OCI-LY3 (cell line): Measurements from ENCODE around the gene FECH.

Source experiments
- EZH2phosphoT487 ChIP-seq: fragments of 200-600 bp; shearing (Covaris generic); IDR thresholded peaks from 2 replicates; pipeline ENCODE4 v1.6.1; 2018; ENCODE audit warnings: antibody characterized with exemption, mixed run types, low read depth
- TF ChIP-seq, protein P1 (sequence below): fragments of 200-600, 300-600 bp; sonication (generic); IDR thresholded peaks from 2 replicates; pipeline ENCODE4 v1.5.1; 2014; ENCODE audit warnings: antibody characterized with exemption, low read length, low read depth

GRCh38 chr18:57589161-57589560 is 2.7 kb upstream of the FECH start:
- TF ChIP-seq, protein P1, sequence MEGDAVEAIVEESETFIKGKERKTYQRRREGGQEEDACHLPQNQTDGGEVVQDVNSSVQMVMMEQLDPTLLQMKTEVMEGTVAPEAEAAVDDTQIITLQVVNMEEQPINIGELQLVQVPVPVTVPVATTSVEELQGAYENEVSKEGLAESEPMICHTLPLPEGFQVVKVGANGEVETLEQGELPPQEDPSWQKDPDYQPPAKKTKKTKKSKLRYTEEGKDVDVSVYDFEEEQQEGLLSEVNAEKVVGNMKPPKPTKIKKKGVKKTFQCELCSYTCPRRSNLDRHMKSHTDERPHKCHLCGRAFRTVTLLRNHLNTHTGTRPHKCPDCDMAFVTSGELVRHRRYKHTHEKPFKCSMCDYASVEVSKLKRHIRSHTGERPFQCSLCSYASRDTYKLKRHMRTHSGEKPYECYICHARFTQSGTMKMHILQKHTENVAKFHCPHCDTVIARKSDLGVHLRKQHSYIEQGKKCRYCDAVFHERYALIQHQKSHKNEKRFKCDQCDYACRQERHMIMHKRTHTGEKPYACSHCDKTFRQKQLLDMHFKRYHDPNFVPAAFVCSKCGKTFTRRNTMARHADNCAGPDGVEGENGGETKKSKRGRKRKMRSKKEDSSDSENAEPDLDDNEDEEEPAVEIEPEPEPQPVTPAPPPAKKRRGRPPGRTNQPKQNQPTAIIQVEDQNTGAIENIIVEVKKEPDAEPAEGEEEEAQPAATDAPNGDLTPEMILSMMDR = no peak
- TF ChIP-seq EZH2phosphoT487 = no peak
